ENCODE data around the gene KRT83.
"Not testable (repeated sequence)": the region's sequence is repeated elsewhere in the genome, so short reads cannot be mapped to it uniquely, and the experiment has no call there.

The KRT83 gene

GRCh38 chr12:52355176-52355575 lies 34.0 kb upstream of the KRT83 start:
- in situ Hi-C loops (cut with MboI; ENCODE audit: low sequenced_read_pairs), result no loop called here

DNA sequence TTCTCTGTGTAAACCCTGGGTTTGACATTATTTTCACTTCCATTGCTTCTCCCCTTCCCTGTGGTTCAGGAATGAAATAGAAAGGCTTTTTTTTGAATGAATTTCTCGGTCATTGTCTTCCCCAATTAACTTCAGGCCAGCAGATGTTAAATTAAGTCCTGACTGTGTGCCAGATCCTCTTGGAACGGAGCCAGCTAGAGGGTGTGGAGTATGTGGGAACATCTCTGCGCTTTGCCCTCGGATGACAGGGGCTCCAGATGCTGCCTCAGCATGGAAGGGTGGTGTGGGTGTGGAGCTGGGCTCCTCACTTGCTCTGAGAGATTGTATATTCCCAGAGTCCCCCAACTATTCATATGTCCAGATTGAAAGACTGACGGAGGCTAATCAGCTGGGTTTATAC lies 33.0 kb upstream of the KRT83 start:
- in situ Hi-C loops (cut with MboI; ENCODE audit: low sequenced_read_pairs), result no loop called here

DNA sequence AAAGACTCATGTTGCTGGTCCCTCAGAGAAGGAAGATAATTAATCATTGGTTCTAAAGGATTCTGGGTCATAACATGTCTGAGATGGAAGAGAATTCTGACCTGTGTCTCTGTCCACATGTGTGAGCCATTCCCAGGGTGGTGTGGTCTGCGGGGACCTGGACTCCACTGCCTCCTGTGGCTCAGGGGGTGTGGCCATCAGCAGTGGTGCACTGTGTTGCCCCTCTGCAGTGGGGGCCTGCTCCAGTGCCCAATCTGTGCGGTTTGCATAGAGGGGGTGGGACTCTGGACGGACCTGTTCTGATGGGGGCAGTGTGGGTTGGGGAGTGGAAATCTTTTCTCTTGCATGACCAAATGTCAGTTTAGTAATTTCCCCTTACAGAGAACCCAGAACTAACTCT lies 32.6 kb upstream of the KRT83 start:
- in situ Hi-C loops (cut with MboI; ENCODE audit: low sequenced_read_pairs), result no loop called here

DNA sequence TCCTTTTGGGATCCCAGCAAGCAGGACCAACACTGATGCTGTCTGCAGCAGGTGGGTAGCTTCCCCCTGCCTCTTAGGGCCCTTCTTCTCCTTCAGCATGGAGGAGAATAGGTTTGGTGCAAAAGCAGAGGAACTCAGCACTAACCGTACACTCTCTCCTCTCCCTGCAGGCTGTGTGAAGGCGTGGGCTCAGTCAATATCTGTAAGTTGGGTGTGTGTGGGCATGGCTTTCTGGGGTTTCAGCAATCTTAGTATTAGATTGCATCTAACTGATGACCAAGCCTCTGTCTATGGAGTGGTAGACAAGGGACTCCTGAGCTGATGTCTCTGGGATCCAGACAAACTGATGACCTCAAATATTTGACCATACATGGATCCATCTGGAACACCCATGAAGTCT lies 31.8 kb upstream of the KRT83 start:
- in situ Hi-C loops (cut with MboI; ENCODE audit: low sequenced_read_pairs), result no loop called here

DNA sequence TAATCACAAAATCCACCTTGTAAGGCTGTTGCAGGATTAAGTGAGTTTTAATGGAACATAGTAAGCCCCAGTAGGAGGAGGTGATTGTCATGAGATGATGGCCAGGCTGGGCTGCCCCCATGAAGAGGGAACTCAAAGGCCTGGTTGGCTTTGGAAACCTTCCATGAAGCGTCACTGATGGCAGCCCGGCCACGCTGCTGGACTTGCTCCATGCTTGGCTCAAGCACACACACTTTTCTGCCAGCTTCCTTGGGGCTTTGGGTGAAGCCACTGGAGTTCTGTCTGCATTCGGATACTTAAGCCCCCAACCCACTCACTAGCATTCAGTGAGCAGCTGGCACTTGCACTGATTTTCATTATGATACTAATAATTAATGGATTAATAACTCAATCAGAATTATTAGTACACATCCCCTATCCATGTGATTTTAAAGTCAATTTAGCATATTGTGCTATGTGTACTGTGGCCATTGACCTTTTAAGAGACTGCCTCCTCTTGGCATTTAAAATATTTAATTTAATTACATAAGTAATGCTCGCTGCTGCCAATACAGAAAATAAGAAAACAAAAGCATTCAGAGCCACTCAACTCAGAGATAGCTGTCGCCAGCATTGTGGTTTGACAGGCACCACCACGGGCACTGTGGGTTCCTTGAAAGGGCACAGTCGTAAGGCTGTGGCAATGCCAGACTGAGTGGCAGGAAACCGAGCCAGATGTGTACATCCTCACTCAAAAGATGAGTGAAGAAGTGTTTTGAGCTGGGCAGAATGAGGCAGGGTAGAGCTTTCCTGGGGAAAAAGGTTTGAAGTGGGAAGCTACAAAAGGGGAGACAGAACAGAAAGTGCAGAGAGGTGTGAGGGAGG lies 30.2 kb upstream of the KRT83 start:
- in situ Hi-C loops (cut with MboI; ENCODE audit: low sequenced_read_pairs), result no loop called here

- in situ Hi-C loops (cut with MboI; ENCODE audit: low sequenced_read_pairs), result no loop called here
Observed at GRCh38 chr12:52350786-52351185, 29.6 kb upstream of the KRT83 start.

DNA sequence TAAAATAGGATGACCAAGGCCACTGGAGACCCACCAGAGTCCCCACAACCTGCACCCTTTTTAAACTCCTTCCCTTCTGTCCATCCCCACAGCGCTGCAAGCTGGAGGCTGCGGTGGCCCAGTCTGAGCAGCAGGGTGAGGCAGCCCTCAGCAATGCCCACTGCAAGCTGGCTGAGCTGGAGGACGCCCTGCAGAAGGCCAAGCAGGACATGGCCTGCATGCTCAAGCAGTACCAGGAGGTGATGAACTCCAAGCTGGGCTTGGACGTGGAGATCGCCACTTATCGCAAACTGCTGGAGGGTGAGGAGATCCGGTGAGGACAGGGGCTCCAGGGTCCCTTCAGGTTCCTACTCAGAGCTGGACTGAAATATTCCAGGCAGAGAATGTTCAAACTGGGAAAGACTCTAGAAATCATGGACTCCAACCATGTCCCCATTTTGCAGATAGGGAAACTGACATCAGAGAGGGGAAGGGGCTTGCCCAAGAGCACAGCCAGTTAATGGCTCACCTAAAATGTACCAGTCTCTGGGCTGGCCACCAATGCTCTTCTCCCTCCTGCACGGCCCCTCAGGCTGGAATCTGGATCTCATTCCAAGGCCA lies 28.9 kb upstream of the KRT83 start:
- in situ Hi-C loops (cut with MboI; ENCODE audit: low sequenced_read_pairs), result no loop called here

DNA sequence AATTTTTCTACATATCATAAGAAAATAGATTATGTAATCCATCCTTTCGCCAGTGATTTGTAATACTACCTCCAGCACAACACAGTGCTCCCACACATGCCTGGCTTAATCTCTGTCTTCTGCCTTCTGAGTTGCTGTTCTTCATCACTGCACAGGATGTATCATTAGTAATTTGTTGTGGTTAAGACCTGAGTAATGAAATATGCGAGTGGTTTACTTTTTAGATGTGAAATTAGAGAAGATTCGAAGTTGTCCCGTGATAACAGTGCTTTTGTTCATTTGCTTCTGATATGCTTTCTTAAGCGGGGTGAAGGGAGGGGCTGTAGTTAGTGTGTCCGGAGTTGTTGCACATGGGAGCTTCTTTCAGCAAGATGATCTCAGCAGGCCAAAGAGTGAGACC lies 28.0 kb upstream of the KRT83 start:
- in situ Hi-C loops (cut with MboI; ENCODE audit: low sequenced_read_pairs), result no loop called here

- in situ Hi-C loops (cut with MboI; ENCODE audit: low sequenced_read_pairs), result no loop called here
Observed at GRCh38 chr12:52347551-52348510, 26.6 kb upstream of the KRT83 start.

DNA sequence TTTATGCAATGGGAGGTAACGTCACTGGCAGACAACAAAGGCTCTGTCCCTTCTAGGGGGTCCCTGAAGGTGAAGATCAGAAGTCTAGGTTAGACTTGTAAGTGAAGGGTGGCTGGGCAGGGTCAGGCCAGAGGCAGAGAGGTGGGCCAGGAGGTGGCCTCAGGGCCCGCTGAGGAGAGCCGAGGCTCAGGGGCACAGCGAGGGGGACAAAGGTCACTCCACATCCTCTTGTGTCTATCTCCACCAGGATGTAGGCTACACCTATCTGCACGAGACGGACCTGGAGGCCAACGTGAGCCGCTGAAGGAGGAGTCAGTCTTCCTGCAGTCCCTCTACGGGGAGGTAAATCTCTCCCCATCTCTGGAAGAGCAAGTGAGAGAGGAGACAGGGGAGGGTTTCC lies 25.8 kb upstream of the KRT83 start:
- in situ Hi-C loops (cut with MboI; ENCODE audit: low sequenced_read_pairs), result no loop called here

GRCh38 chr12:52346593-52346992 lies 25.4 kb upstream of the KRT83 start:
- in situ Hi-C loops (cut with MboI; ENCODE audit: low sequenced_read_pairs), result no loop called here

DNA sequence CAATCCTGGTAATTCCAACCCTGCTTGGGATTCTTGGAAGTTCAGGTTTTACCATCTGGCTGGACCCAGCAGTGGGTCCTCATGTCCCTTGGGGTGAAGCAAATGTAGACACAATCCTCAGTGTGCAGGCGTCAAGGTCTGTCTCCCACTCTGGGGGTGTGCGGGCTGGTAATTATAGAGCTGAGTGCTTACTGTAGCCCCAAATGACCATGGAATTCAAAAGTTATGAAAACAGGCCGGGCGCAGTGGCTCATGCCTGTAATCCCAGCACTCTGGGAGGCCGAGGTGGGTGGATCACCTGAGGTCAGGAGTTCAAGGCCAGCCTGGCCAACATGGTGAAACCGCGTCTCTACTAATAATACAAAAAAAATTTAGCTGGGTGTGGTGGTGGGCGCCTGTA lies 23.8 kb upstream of the KRT83 start:
- in situ Hi-C loops (cut with MboI; ENCODE audit: low sequenced_read_pairs), result not testable (repeated sequence)

DNA sequence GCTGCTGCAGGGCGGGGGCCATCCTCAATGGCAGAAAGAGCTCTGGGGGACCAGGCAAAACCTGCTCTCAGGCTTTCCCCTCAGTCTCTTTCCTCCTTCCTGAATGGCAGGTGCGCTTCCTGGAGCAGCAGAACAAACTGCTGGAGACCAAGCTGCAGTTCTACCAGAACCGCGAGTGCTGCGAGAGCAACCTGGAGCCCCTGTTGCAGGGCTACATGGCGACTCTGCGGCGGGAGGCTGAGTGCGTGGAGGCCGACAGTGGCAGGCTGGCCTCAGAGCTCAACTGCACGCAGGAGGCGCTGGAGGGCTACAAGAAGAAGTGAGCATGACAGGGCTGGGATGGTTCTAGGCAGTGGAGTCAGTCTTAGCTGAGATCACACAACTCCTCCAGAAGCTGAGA lies 22.9 kb upstream of the KRT83 start:
- in situ Hi-C loops (cut with MboI; ENCODE audit: low sequenced_read_pairs), result no loop called here

DNA sequence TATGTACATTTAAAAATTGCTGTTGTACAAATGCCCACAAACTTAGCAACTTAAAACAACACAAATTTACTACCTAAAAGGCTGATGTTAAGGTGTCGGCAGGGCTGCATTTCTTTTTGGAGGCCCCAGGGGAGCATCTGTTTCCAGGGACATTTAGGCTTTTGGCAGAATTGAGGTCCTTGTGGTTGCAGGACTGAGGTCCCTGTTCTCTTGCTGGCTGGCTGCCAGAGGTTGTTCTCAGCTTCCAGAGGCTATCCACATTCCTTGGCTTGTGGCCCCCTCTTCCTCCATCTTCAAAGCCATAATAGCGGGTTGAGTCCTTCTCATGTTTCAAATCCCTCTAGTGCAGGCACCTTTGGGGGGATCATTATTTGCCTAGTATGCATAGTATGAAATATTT lies 22.4 kb upstream of the KRT83 start:
- in situ Hi-C loops (cut with MboI; ENCODE audit: low sequenced_read_pairs), result no loop called here

GRCh38 chr12:52342781-52343490 lies 21.7 kb upstream of the KRT83 start:
- in situ Hi-C loops (cut with MboI; ENCODE audit: low sequenced_read_pairs), result no loop called here

DNA sequence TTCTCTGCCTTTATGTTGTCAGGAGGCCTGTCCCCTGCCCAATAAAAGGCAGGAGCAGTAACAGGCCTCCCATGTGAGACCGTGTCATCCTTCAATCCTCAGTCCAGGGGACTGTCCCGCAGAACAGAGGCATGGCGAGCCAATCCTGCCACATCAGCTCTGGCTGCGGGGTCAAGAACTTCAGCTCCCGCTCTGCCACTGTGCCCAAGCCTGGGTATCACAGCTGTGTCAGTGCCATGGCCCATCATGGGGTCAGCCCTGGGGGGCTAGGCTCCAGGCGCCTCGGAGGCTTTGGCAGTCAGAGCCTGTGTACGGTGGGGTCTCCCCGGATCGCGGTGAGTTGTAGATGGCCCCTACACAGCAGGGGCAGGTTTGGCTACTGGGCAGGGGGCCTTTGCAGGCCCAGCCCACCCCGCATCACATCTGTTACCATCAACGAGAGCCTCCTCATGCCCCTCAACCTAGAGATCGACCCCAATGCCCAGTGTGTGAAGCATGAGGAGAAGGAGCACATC lies 19.9 kb upstream of the KRT83 start:
- in situ Hi-C loops (cut with MboI; ENCODE audit: low sequenced_read_pairs), result no loop called here

- in situ Hi-C loops (cut with MboI; ENCODE audit: low sequenced_read_pairs), result no loop called here
Observed at GRCh38 chr12:52338241-52338960, 17.2 kb upstream of the KRT83 start.

DNA sequence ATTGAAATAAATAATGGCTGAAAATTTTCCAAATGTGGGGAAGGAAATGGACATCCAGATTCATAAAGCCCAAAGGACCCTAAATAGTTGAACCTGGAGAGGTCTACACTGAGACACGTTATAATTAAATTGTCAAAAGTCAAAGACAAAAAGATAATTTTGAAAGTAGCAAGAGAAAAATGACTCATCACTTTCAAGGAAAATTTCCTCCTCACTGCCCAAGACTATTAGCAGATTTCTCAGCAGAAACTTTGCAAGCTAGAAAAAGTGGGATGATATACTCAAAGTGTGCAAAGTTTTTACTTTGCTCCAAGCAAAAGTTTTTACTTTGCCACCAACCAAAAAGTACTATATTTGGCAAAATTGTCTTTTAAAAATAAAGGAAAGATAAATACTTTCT lies 15.9 kb upstream of the KRT83 start:
- in situ Hi-C loops (cut with MboI; ENCODE audit: low sequenced_read_pairs), result no loop called here

GRCh38 chr12:52336641-52337040 lies 15.4 kb upstream of the KRT83 start:
- in situ Hi-C loops (cut with MboI; ENCODE audit: low sequenced_read_pairs), result no loop called here

All from HL-60/S4 treated with phorbol 12-myristate 13-acetate at 8.2 ng/mL for 4 days and 3 days (cell line).